GM21423 (cell line): ENCODE measurements around the gene SLC25A1.
A peak's percentile ranks its signal among the peaks of the same experiment; 100 is the strongest.

Experiments used
- ATAC-seq: cut with Tn5 transposase; IDR thresholded peaks from one replicate; pipeline ENCODE4 v1.9.1; 2021; ENCODE audit warnings: mild to moderate bottlenecking, moderate library complexity; ENCODE audit not compliant: unreplicated experiment

The SLC25A1 gene

DNA sequence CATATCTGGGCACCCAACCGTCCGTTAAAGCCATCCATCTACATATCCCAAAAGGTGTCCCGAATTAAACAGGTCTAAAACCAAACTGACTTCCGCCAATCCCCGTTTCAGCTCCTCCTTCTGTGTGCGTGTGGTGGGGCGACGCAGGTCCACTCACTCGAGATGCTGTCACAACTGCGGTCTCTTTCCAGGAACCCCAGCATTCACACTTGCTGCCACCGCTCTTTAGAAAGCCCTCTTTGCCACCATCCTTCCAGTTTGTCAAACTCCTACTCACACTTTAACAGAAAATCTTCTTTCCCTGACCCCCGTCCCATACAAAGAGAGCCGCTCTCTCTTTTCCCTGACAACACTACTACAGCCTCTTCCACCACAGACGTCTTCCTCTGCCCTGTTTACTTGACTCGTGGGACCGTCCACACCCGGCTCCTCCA, 34.6 kb downstream of the SLC25A1 start:
- ATAC-seq: peak; percentile 4

DNA sequence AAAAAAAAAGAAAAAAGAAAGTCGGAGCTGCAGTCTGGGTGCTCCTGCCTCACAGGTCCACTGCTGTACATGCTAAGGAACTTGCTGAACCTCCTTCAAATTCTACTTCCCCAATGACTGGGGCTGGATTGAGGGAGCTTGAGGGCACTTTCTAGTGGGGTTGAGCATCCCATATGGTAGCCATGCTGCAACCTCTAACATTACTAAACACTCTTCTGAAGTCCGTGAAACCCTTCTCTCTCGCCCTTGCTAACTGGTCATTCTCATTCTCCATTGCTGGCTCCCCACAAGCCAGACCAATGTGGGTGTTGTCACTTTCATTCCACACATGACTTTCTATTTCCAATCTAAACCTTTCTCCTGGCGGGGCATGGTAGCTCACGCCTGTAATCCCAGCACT, 35.3 kb downstream of the SLC25A1 start:
- no peak for ATAC-seq

DNA sequence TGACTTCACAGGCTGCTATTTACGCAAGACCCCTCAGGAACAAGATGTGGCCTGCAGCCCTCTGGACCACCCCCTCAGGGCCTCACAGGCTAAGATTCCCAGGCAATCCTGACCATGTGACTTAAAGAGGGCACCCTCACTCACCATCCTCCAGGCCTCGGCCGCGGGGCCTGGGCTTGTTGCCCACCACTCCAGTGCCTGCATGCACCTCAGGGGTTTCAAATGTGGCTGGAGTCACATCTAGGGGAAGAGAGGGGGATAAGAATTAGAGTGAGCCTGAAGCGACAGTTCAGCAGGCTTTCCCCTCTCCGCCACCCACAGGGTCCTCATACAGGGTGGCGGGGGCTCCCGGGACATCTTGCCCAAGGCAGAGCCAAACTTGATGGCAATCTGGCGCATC, 36.1 kb downstream of the SLC25A1 start:
- no peak for ATAC-seq

DNA sequence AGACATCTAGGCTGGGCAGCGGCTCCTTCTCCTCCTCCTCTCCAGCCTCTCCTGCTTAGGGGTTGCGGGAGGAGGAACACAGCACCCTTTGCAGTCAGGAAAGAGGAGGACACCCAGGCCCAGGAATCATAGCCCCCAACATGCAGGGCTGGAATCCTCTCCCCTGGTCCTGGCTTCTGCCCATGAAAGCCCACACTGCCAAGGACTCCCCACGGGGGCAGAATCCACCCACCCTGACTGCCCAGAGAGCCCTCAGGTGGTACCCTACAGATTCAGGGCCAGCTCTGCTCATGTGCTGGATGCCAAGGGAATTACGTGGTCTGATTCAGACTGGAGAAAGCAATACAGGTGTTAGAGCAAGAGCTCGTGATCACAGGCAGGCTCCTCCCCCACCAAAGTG, 38.6 kb downstream of the SLC25A1 start:
- ATAC-seq: no peak

DNA sequence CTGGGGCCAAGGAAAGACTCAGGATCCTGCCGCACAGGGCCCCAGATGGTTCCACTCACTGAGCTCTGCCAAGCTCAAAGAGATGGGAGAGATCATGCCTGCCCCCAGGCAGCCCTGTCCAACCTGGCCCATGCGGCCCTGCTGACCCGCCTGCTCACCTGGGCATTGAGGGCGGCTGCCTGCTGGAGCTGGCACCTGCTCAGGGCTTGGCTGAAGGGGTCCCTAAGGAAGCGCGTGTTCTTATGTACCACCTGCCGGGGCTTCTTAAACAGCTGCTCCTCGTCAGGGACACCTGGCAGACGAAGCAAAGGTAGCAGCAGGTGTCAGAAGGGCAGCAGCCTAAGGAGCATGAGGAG, 39.6 kb downstream of the SLC25A1 start:
- ATAC-seq: no peak

DNA sequence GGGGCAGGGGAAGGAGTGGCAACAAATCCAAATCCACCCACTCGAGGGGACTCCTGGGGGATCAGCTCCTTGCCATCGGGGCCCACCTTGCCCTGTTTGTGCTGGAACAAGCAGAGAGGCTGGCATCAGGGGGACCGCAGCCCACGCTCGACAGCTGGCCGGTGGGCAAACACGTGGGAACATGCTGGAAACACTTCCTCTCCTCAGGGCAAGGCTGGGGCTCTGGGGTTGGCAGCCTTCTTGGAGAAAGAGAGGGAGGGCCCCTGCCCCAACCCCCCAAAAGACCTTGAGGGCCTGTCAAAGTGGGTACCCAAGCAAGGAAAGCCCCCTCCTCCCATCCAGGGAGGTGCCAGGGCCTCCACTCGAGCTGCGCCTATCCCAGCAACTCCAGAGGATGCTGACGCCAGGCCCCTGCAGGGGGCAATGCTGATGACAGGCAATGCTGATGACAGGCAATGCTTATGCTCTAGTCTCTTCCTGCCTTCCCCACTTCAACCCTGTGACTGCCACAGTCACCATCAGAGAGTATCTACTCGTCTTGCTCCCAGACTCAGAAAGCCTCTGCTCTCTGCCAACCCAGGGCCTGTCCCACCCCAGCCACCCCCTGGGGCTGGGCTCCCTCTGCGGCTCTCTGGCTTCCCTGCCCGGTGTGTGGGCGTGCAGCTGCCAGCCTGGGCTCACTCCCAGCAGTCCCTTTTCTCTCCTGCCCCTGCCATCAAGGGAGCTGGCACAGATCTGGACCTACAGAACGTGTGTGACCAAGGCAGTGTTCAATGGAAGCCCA, 40.1 kb downstream of the SLC25A1 start:
- ATAC-seq: no peak

DNA sequence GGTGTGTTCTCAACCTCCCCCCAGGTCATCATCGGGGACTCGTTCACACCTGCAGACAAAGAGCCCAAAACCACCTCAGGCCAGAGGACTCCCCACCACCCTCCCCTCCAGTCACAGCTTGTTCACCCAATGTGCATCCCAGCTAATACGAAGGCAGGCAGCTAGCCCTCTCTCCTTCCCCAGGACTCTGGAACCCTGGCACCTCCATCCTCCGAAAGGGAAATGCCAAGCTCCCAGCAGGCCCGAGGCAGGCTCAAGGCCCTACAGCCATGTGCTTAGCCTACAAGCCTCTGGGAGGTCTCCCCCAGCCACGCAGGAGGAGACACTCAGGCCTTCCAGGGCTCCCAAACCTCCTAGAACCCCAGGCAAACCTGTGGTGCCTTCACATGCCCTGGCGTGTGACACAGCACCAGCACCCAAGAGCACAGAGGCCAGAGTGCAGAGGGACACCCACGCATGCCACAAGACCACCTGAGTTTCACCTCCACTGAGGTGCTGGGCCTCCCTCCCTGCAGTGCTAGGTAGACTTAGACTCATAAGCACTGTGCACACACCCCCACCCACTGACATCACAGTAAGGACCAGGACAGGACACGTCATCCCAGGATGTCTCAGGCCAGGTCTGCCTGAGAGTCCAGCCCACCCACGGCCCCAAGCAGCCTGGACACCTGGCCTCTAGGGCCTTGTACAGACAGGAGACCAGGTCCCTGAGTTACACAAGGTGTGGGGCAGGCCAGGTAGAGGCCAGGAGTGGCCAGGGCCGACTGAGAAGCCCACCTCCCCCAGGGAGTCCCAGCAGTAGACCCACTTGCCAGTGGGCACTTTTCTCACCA, 40.9 kb downstream of the SLC25A1 start:
- no peak for ATAC-seq

DNA sequence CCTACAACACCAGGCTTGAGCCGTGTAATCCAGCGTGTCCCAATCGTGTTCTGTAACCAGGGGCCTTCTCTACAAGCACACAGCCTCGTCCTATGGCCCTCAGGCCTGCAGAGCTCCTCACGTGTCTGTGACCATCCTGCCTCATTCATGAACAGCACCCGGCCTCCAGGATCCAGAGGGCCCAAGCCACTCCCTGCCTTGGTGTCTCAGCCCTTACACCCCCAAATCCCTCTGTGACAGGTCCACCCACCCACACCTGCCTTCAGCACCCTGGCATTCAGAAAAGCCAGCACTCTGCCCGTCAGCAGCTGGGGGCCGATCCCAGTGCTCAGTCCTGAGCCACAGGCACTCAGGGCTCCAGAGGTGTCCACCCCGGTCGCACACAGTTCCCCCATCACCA, 41.6 kb downstream of the SLC25A1 start:
- ATAC-seq: no peak

DNA sequence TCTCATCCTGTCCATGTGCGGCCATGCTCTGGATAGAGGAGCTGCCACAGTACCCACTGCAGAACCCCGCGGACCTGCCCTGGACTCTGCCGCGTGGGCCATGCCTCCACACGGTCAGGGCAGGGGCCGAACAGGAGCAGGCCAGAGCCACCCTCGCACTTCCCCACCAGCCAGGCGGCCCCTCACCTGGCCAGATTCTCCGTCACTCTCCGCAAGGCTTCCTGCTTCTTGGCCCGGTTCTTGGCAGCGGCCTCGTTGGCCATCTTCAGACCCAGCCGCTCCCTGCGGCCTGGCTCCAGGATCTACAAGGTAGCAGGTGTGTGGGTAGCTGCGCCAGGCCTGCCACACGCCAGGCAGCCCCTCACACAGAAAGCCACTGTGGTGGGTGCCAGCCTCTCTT, 43.7 kb downstream of the SLC25A1 start:
- ATAC-seq: no peak

DNA sequence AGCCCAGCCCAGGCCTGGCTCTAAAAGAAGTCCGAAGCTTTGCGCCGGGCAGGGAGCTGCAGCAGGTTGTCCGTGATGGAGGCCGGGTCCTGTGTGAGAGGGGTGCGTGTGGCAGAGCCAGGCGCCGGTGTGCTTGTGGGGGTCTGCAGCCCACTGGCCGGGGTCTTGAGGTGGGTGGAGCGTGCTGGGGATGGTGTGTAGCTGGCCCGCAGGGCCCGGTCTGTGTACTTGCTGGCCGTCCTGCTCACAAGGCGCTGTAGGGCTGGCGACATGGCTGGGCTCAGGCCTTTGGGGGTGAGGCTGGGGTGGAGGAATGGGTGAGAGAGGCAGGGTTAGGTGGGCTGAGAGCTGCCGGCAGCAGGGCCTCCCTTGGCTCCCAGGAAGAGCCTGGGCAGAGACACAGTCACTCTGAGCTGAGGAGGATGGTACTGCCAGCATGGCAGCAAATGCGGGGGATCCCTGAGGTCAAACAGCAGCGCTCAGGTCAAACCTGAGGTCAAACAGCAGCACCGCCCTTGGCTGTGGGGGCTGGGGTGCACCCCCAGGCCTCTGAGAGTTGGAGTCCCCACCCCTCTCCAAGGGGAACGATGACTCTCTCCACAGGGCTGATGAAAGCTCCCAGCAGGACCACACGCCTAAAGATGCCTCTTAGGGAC, 44.2 kb downstream of the SLC25A1 start:
- ATAC-seq: no peak

DNA sequence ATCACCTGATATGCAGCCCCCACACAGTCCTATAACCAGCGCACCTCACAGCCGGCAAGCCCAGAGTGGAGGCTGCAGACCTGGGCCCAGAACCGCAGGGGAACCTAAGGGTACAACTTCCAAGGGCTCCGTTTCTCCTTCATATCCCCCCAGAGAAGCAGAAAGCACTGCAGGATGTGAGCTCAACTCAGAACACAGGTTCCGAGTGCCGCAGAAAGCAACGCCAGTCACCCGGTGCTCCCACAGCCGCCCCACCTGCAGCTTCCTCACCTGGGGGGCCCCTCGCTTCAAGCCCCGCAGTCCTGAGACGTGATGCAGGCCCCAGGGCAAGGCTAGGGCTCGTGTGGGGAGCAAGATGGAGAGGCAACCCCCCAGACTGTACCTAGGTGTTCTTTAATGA, 45.0 kb downstream of the SLC25A1 start:
- no peak for ATAC-seq

DNA sequence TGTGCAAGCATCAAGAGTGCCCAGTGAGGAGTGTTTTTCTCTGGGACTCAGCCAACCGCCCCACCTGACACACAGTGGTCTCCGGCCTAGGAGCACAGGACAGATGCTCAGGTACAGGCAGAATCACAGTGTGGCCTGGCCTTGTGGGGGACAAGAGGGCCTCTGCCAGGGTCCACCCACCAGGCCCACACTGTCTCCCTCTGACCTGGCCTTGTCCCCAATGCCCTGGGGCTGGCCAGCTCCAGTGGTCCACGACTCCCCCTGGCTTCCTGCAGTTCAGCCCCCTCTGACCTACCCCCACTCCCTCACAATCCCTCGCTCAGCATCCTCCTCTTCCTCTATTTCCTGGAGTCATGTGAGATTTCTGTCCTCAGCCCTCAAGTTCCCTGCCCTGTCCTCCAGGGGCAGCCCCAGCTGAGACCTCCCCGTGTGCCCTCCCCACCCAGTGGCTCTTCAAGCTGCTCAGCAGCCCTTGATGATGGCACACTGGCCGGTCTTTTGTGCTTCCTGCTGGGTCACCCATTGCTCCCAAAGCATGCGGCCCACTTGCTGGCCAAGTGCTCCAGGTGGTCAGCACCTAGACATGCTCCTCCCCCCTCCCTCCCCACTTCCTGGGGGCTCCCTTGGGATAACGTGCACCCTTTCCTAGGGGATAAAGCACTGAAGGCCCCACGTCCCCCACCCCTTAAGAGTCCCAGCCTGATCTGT, 45.7 kb downstream of the SLC25A1 start:
- no peak for ATAC-seq

DNA sequence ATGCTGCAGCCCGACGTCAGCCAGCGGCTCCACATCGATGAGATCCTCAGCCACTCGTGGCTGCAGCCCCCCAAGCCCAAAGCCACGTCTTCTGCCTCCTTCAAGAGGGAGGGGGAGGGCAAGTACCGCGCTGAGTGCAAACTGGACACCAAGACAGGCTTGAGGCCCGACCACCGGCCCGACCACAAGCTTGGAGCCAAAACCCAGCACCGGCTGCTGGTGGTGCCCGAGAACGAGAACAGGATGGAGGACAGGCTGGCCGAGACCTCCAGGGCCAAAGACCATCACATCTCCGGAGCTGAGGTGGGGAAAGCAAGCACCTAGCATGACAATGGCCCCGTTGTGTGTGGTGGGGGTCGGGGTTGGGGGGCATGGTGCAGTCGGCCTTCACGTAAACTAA, 46.4 kb downstream of the SLC25A1 start:
- ATAC-seq: no peak

DNA sequence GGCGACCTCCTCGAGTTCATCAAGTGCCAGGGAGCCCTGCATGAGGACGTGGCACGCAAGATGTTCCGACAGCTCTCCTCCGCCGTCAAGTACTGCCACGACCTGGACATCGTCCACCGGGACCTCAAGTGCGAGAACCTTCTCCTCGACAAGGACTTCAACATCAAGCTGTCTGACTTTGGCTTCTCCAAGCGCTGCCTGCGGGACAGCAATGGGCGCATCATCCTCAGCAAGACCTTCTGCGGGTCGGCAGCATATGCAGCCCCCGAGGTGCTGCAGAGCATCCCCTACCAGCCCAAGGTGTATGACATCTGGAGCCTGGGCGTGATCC, 46.9 kb downstream of the SLC25A1 start:
- no peak for ATAC-seq

DNA sequence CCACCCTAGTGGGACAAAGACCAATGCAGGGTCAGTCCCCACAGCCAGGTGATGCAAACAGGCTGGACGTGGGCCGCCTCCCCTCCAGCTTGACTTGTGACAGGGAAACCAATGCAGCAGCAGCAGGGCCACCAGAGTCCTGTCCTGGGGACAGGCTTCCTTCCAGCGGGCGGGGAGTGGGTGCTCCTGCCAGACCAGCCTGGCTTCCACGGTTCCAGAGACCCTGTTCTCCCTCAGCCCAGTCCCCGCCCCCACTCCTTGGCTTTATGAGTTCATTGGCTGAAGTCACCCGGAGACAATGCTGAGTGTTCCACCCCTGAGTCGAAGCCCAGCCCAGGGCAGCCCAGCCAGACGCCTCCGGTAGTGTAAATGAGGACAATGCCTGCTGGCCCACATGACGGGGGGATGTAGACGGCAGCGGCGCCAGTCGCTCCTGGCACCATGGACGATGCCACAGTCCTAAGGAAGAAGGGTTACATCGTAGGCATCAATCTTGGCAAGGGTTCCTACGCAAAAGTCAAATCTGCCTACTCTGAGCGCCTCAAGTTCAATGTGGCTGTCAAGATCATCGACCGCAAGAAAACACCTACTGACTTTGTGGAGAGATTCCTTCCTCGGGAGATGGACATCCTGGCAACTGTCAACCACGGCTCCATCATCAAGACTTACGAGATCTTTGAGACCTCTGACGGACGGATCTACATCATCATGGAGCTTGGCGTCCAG, 47.4 kb downstream of the SLC25A1 start, which contains the start of gene TSSK2:
Gene TSSK2 (plus strand): TSS at position 350 of the 726 bp plus-strand sequence. CDS start 92 bp downstream, at position 442.
- ATAC-seq: no peak

DNA sequence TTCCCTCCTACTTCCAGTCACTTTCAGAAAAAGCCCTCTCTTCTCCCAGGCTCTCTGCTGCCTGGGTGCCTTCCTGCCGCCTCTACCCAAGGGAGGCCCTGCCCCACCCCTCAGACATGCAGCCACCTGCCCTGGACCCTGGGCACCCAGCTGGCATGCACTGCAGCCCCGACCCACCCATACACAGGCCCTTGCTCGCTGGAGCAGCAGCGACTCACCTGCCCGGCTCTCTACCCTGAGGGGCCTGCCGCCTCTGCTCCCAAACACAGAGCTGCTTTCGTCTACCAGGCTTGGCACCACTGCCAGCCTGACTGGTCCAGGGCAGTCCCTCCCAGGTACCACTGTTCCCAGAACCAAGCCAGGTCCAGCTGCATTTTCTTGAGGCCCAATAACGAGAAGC, 48.7 kb downstream of the SLC25A1 start:
- ATAC-seq: no peak

DNA sequence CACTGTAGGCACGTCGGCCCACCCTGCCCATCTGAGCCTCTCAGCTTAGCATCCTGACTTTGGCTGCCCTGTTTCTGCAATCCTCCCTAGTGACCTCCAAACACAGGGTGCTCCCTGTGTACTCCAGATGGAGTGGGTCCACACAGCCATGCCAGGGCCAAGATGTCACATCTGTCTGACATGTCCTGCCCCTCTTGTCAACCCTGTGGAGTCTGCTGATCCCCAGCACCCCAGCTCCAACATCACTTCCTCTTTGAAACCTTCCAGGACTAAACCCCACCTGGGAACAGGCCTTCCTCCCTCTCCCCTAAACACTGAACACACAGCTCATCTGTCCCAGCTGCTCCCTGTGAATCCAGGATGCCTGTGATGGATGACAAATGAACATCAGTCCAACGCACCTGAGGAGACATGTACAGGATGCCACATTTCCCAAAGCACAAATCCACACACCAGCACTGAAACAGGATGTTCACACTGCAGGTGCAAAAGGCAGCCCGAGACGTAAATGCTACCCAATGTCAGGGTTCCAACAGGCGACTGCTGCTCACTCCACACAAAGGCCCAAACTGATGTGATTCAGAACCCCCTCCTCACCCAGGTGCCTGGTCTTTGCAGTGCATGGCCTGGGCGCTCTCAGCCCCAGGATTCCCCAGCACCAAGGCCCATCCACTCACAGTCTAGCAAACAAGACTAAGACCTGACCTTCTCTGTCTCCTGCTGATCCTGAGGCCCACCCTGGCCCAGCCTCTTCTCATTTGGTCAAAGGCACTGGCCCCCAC, 49.4 kb downstream of the SLC25A1 start:
- no peak for ATAC-seq

DNA sequence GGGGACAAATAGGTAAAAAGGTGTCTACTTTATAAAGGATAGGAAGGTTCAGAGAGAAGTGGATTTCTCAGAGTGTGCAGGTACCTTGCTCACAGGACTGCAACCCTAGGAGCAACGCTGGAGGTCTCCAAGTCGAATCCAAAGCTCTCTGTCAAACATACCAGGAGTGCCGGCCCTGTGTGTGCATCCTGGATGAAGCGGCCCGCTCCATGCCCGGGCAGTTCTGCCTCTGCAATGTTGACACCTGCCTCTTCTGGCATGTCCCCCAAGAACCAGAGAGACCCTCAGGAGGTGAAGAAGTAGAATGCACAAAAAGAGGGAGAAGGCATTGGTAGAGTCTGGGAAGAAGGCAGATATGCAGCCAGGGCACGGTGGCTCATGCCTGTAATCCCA, 50.5 kb downstream of the SLC25A1 start:
- ATAC-seq: no peak

DNA sequence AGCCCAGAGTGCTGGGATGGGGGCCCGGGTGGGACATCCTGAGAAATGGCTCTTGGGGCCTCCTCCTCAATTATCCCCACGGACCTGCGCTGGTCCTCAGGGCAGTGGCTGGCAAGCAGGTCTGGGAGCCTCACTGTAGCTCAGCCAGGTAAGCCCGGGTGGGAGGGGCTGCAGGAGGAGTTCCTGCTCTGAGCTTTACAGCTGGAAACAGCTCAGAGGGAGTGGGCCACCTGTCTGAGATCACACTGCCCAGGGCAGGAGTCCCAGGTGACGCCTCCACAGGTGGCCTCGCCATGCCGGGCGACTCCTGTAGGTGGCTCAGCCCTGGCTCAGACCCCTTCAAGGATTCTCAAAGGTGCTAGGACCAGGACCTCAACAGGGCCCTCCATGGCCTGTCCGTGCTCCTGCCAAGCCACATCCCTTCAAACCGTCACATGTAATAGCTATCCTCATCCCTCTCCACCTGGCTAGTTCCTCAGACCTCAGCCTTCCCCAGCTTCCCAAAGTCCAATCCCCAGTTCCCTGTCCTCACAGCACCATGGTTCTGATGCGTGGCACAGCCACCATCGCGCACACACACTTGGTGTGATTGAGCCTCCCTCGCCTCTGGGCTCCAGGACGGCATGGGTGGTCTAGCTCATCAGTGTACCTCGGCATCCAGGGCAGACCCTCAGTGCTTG, 51.1 kb downstream of the SLC25A1 start:
- ATAC-seq: no peak
